Left ventricle myocardium inferior (tissue), 1 donor: Measurements from ENCODE around the gene SLC44A1. TPM values are rescaled to one million over a fixed set of nuclear protein-coding genes. Genes with fewer than 3 reads are reported as not detected.

Experiments used
- DNase-seq: peaks from one replicate; pipeline ENCODE4 v3.0.0-alpha.2; 2020
- H3K27ac ChIP-seq: fragments of 200-600 bp; replicated peaks from 2 replicates; pipeline ENCODE4 v1.8.0; 2021
- H3K27me3 ChIP-seq: fragments of 200-600 bp; 2 replicates; pipeline ENCODE4 v1.8.0; 2021; ENCODE audit warnings: low read depth
- H3K36me3 ChIP-seq: fragments of 200-600 bp; 2 replicates; pipeline ENCODE4 v1.8.0; 2021
- H3K4me1 ChIP-seq: fragments of 200-600 bp; 2 replicates; pipeline ENCODE4 v1.8.0; 2021
- H3K4me3 ChIP-seq: fragments of 200-600 bp; 2 replicates; pipeline ENCODE4 v1.8.0; 2021; ENCODE audit warnings: mild to moderate bottlenecking, moderate library complexity
- H3K9me3 ChIP-seq: fragments of 200-600 bp; replicated peaks from 2 replicates; pipeline ENCODE4 v1.8.0; 2021
- CTCF ChIP-seq: fragments of 200-600 bp; IDR thresholded peaks from 2 replicates; pipeline ENCODE4 v1.8.0; 2021; ENCODE audit warnings: antibody characterized with exemption, mild to moderate bottlenecking, borderline replicate concordance
- intact Hi-C: fragments of 100-400 bp; cut with micrococcal nuclease; formaldehyde crosslinking; loops from one replicate; pipeline ENCODE4 v1.11.0; 2022
- total RNA-seq: library from RNA; stranded (reverse); fragmentation: NEBNext Ultra II Directional; extraction: Animal tissue kit (Norgen Biotek cat#: 25700); gene quantifications from one replicate; pipeline ENCODE4 v1.2.1, GENCODE V29; 2021
- donor health status: DM: no; HTN: yes; CAD: no; lungs with severe emphysema.

The SLC44A1 gene
- total RNA-seq, 1 donor from 2014 or later: 27.0 TPM

GRCh38 chr9:105421864-105422263, 177.4 kb downstream of the SLC44A1 start:
- no peaks in the 10 kb centered on the region for H3K36me3 ChIP-seq
- H3K4me1 ChIP-seq: no peaks in the 10 kb centered on the region
- no peak for DNase-seq
- H3K4me3 ChIP-seq: no peak overlapping the region
- H3K27ac ChIP-seq: no peak overlapping the region
- intact Hi-C loops: no loop called here
- no peak for TF ChIP-seq CTCF
- H3K27me3 ChIP-seq: no peaks in the 10 kb centered on the region
- no peaks in the 10 kb centered on the region for H3K9me3 ChIP-seq

GRCh38 chr9:105425816-105426433, 181.5 kb downstream of the SLC44A1 start:
- Histone ChIP-seq H3K4me3 (no peak overlapping the region), H3K4me1 (no peaks in the 10 kb centered on the region), H3K36me3 (no peaks in the 10 kb centered on the region), H3K27me3 (no peaks in the 10 kb centered on the region), H3K9me3 (no peaks in the 10 kb centered on the region), H3K27ac (no peak overlapping the region)
- intact Hi-C loops: no loop called here
- DNase-seq: no peak
- TF ChIP-seq CTCF: peak; percentile 64

GRCh38 chr9:105426657-105427056, 182.2 kb downstream of the SLC44A1 start:
- Histone ChIP-seq H3K27me3 (no peaks in the 10 kb centered on the region), H3K9me3 (no peaks in the 10 kb centered on the region), H3K4me1 (peaks cover under 1% of the 10 kb centered on the region), H3K36me3 (no peaks in the 10 kb centered on the region), H3K4me3 (no peak overlapping the region), H3K27ac (no peak overlapping the region)
- no peak for TF ChIP-seq CTCF
- intact Hi-C loops: no loop called here
- no peak for DNase-seq

- no peak overlapping the region for H3K27ac ChIP-seq
- peaks cover 3% of the 10 kb centered on the region for H3K4me1 ChIP-seq
- H3K27me3 ChIP-seq: no peaks in the 10 kb centered on the region
- H3K4me3 ChIP-seq: no peak overlapping the region
- TF ChIP-seq CTCF: no peak
- H3K36me3 ChIP-seq: no peaks in the 10 kb centered on the region
- intact Hi-C loops: no loop called here
- no peak for DNase-seq
- no peaks in the 10 kb centered on the region for H3K9me3 ChIP-seq
These were observed 187.2 kb downstream of the SLC44A1 start for GRCh38 chr9:105431424-105432246.

- no peak for DNase-seq
- no peak overlapping the region for H3K4me3 ChIP-seq
- H3K36me3 ChIP-seq: no peaks in the 10 kb centered on the region
- H3K27ac ChIP-seq: no peak overlapping the region
- H3K9me3 ChIP-seq: no peaks in the 10 kb centered on the region
- intact Hi-C loops: no loop called here
- no peak for TF ChIP-seq CTCF
- no peaks in the 10 kb centered on the region for H3K27me3 ChIP-seq
- H3K4me1 ChIP-seq: peaks cover 3% of the 10 kb centered on the region
These were observed 187.9 kb downstream of the SLC44A1 start for GRCh38 chr9:105432247-105432842.
